ENCODE results near the gene TFDP1.

TFDP1 gene

GRCh38 chr13:113595131-113595530 lies 10.6 kb downstream of the TFDP1 start:
- no peak for TF ChIP-seq CTCF (IDR thresholded peaks at IDR 0.05; ENCODE audit: extremely low read depth, missing control alignments)
- DNase-seq (ENCODE audit: low spot score): no peak

DNA sequence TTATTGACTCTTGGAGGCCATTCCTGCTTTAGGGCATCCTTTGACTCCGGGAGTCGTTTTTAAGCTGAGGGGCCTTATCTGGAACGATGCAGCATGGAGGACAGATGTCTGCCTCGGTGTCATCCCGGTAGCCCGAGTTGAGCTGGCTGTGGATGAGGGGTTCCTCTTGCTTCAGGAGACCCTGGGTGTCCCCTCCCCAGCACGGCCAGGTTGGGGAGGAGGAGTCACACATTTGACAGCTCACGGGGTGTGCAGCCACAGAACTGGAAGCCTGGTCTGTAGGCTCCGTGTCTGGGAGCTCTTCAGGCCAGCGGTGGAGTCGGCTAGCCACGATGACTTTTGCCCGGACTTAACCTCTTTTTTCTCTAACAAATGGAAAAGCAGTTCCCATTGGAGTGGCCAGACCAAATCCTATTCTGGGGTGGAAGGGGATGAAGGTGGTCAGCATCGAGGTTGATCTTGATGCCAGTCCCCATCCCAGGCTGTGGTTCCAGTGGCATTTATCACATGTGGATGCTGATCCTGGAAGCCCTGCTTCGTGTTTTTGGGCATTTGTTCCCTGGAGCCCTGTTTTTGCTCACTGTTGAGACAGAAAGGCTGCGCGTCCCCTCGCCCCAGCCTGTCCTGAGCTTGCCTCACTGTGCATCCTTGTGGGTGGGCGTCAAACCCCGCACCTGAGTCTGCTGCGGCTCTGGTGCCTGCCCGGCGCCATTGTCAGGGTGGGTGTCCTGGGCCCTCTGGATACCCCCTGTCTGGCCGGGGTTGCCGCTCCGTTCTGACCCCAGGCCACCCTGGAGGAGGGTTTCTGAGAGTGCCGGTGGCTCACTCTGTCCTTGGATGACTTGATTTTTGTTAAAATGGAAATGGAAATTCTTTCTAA lies 12.0 kb downstream of the TFDP1 start:
- TF ChIP-seq CTCF (IDR thresholded peaks at IDR 0.05; ENCODE audit: extremely low read depth, missing control alignments): no peak
- no peak for DNase-seq (ENCODE audit: low spot score)

- no peak for TF ChIP-seq CTCF (IDR thresholded peaks at IDR 0.05; ENCODE audit: extremely low read depth, missing control alignments)
- no peak for DNase-seq (ENCODE audit: low spot score)
These were observed 13.0 kb downstream of the TFDP1 start for GRCh38 chr13:113597391-113598080.

GRCh38 chr13:113598081-113598410 lies 13.5 kb downstream of the TFDP1 start:
- no peak for TF ChIP-seq CTCF (IDR thresholded peaks at IDR 0.05; ENCODE audit: extremely low read depth, missing control alignments)
- no peak for DNase-seq (ENCODE audit: low spot score)

DNA sequence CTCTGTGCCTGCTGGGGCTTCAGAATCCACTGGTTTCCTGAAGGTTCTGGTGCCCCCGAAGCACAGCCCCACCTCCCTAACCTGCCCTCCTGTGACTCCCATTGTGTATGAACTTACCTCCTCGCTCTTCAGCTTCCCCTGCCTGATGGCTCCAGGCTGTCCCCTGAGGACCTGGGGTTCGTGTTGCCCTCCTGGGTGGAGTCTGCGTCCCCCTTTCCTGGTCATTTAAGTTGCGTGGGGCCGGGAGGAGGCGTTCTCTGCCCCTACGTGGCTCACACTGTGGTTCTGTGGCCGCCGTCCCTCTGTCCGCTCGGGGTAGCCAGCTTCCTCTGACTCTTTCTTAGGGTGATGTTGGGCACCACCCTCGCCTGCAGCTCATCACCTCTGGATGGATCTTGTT lies 13.9 kb downstream of the TFDP1 start:
- no peak for TF ChIP-seq CTCF (IDR thresholded peaks at IDR 0.05; ENCODE audit: extremely low read depth, missing control alignments)
- no peak for DNase-seq (ENCODE audit: low spot score)

DNA sequence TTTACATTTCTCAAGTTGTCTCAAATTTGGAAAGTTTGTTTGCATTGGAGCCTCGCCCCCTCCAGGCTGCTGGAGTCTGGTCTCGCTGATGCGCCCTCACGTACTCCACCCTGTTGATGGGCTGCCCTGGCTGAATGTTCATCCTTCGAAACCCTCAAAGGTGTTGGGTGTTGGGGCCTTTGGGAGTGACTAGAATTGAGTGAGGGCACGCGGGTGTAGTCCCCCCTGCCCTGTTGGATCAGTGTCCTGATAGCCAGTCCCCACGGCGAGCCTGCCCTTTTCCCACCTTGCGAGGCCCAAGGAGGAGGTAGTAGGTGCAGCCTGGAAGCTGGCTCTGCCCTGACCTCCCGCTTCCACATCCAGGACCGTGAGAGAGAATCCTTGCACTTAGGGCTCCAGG lies 14.8 kb downstream of the TFDP1 start:
- no peak for DNase-seq (ENCODE audit: low spot score)
- no peak for TF ChIP-seq CTCF (IDR thresholded peaks at IDR 0.05; ENCODE audit: extremely low read depth, missing control alignments)

Measured in GM20000 (cell line).